GM06990 (cell line): ENCODE measurements around the gene IGF1R.

Experiments
- DNase-seq: peaks from one replicate; pipeline ENCODE4 v3.0.0-alpha.2; 2011; ENCODE audit not compliant: insufficient read length; ENCODE audit errors: extremely low read depth
- H3K27me3 ChIP-seq: replicated peaks from 2 replicates; pipeline ENCODE4 v1.6.0; 2011; ENCODE audit warnings: low read length; ENCODE audit not compliant: control insufficient read depth, insufficient read depth
- H3K36me3 ChIP-seq: 2 replicates; pipeline ENCODE4 v1.5.1; 2011; ENCODE audit warnings: low read length; ENCODE audit not compliant: control insufficient read depth, insufficient read depth
- H3K4me3 ChIP-seq: replicated peaks from 2 replicates; pipeline ENCODE4 v1.5.1; 2011; ENCODE audit warnings: low read depth, mild to moderate bottlenecking, control low read depth, low read length
- CTCF ChIP-seq: IDR thresholded peaks from 2 replicates; pipeline ENCODE4 v1.5.1; 2011; ENCODE audit warnings: low read length, control low read depth, mild to moderate bottlenecking, inconsistent platforms; ENCODE audit not compliant: insufficient read depth, poor library complexity, severe bottlenecking

The IGF1R gene

GRCh38 chr15:98731712-98732450 lies 83.5 kb downstream of the IGF1R start:
- Histone ChIP-seq H3K36me3 (no peaks in the 10 kb centered on the region), H3K27me3 (no peaks in the 10 kb centered on the region), H3K4me3 (no peak overlapping the region)
- DNase-seq, result no peak
- TF ChIP-seq CTCF, result no peak

- H3K36me3 ChIP-seq, result no peaks in the 10 kb centered on the region
- DNase-seq, result no peak
- TF ChIP-seq CTCF, result no peak
These were observed 84.8 kb downstream of the IGF1R start for GRCh38 chr15:98733098-98733497.

GRCh38 chr15:98734466-98735199 lies 86.3 kb downstream of the IGF1R start:
- Histone ChIP-seq H3K36me3 (no peaks in the 10 kb centered on the region), H3K4me3 (no peak overlapping the region; the same call in 1 of the 2 replicates), H3K27me3 (no peaks in the 10 kb centered on the region; the same call in 1 of the 2 replicates)
- no peak for DNase-seq
- no peak for TF ChIP-seq CTCF

More at GRCh38 chr15:98733098-98733497, 84.8 kb downstream of the IGF1R start:
- Histone ChIP-seq H3K27me3 (no peaks in the 10 kb centered on the region; the same call in 1 of the 2 replicates), H3K4me3 (no peak overlapping the region)

GRCh38 chr15:98735304-98735703 lies 87.0 kb downstream of the IGF1R start:
- DNase-seq, result no peak

GRCh38 chr15:98735895-98736617 lies 87.7 kb downstream of the IGF1R start:
- TF ChIP-seq CTCF, result no peak
- H3K27me3 ChIP-seq, result no peaks in the 10 kb centered on the region; the same call in 1 of the 2 replicates
- DNase-seq, result no peak

More at GRCh38 chr15:98735304-98735703, 87.0 kb downstream of the IGF1R start:
- no peak for TF ChIP-seq CTCF
- H3K36me3 ChIP-seq, result no peaks in the 10 kb centered on the region
- no peak overlapping the region for H3K4me3 ChIP-seq
- no peaks in the 10 kb centered on the region; the same call in 1 of the 2 replicates for H3K27me3 ChIP-seq

More at GRCh38 chr15:98735895-98736617, 87.7 kb downstream of the IGF1R start:
- Histone ChIP-seq H3K4me3 (no peak overlapping the region), H3K36me3 (no peaks in the 10 kb centered on the region)
